IMR-90 (cell line): Measurements from ENCODE around the gene LARP4B. TPM values are rescaled to one million over a fixed set of nuclear protein-coding genes. Genes with fewer than 3 reads are reported as not detected.

Experiments used
- ATAC-seq: fragments of 200-7000 bp; cut with Tn5 transposase; 2 replicates; pipeline ENCODE4 v1.9.1; 2020; ENCODE audit warnings: low read depth, mild to moderate bottlenecking, moderate library complexity
- BruUV-seq: library from RNA; stranded (reverse); fragments of 400-500 nt; replicated peaks from 2 replicates; lab custom pipeline; 2021; lab: Mats Ljungman, UMichigan
- CTCF ChIA-PET: fragments of 300-600 bp; formaldehyde crosslinking; extraction: SDS; loops from one replicate; lab custom pipeline; 2021; ENCODE audit warnings: antibody characterized with exemption; lab: Yijun Ruan, JAX
- POLR2A ChIA-PET: fragments of 300-600 bp; sonication (Branson Sonifier 250); formaldehyde crosslinking; loops from one replicate; lab custom pipeline; 2022; ENCODE audit warnings: antibody characterized with exemption; ENCODE audit not compliant: unreplicated experiment; lab: Charles Lee
- DNase-seq: peaks from one replicate; pipeline ENCODE4 v3.0.0; 2013
- H2AFZ ChIP-seq: replicated peaks from 2 replicates; pipeline ENCODE3; 2013; ENCODE audit warnings: low read length, mild to moderate bottlenecking; ENCODE audit not compliant: poor library complexity
- H2AK5ac ChIP-seq: 2 replicates; pipeline ENCODE4 v1.6.1; 2013; ENCODE audit warnings: low read depth, low read length, inconsistent platforms
- H2AK9ac ChIP-seq: replicated peaks from 2 replicates; pipeline ENCODE3; 2013; ENCODE audit warnings: mild to moderate bottlenecking, low read depth, low read length, moderate library complexity; ENCODE audit not compliant: poor library complexity
- H2BK120ac ChIP-seq: 2 replicates; pipeline ENCODE4 v1.6.1; 2013; ENCODE audit warnings: low read depth, low read length, inconsistent platforms
- H2BK15ac ChIP-seq: 3 replicates; pipeline ENCODE4 v1.6.1; 2013; ENCODE audit warnings: low read depth, low read length, inconsistent platforms
- H2BK20ac ChIP-seq: 2 replicates; pipeline ENCODE4 v1.6.1; 2013; ENCODE audit warnings: low read depth, mild to moderate bottlenecking, inconsistent platforms, low read length, moderate library complexity
- H2BK5ac ChIP-seq: 2 replicates; pipeline ENCODE4 v1.6.1; 2013; ENCODE audit warnings: mild to moderate bottlenecking, low read depth, low read length, inconsistent platforms; ENCODE audit not compliant: poor library complexity, severe bottlenecking
- H3K14ac ChIP-seq: replicated peaks from 2 replicates; pipeline ENCODE4 v1.6.1; 2013; ENCODE audit warnings: low read depth, low read length, inconsistent platforms
- H3K18ac ChIP-seq: 2 replicates; pipeline ENCODE4 v1.6.1; 2013; ENCODE audit warnings: low read depth, low read length, control low read depth
- H3K23ac ChIP-seq: 2 replicates; pipeline ENCODE4 v1.6.1; 2013; ENCODE audit warnings: low read depth, low read length, inconsistent platforms
- H3K27ac ChIP-seq: 2 replicates; pipeline ENCODE4 v1.5.1; 2013; ENCODE audit warnings: mild to moderate bottlenecking, control low read depth, low read length; ENCODE audit not compliant: insufficient read depth
- H3K27me3 ChIP-seq: 2 replicates; pipeline ENCODE4 v1.6.1; 2013; ENCODE audit warnings: low read length; ENCODE audit not compliant: control insufficient read depth, insufficient read depth
- H3K36me3 ChIP-seq: 2 replicates; pipeline ENCODE4 v1.6.1; 2013; ENCODE audit warnings: low read length, mixed read lengths; ENCODE audit not compliant: control insufficient read depth, insufficient read depth
- H3K4ac ChIP-seq: 2 replicates; pipeline ENCODE4 v1.6.1; 2013; ENCODE audit warnings: low read depth, low read length, inconsistent platforms
- H3K4me1 ChIP-seq: 2 replicates; pipeline ENCODE4 v1.6.1; 2013; ENCODE audit warnings: low read length, mixed read lengths; ENCODE audit not compliant: control insufficient read depth, insufficient read depth
- H3K4me2 ChIP-seq: 2 replicates; pipeline ENCODE4 v1.6.1; 2013; ENCODE audit warnings: low read depth, mild to moderate bottlenecking, control low read depth, low read length, moderate library complexity
- H3K4me3 ChIP-seq: 2 replicates; pipeline ENCODE4 v1.5.1; 2013; ENCODE audit warnings: low read depth, mild to moderate bottlenecking, control low read depth, low read length, moderate library complexity; ENCODE audit not compliant: insufficient read depth
- H3K56ac ChIP-seq: 2 replicates; pipeline ENCODE4 v1.6.1; 2013; ENCODE audit warnings: low read length, inconsistent platforms; ENCODE audit not compliant: insufficient read depth; ENCODE audit errors: extremely low read depth
- H3K79me1 ChIP-seq, 2 experiments: 2 replicates each; pipeline ENCODE4 v1.6.1; 2013; ENCODE audit warnings: low read length in 2 of 2, inconsistent platforms in 1 of 2, low read depth in 1 of 2
- H3K9ac ChIP-seq: 2 replicates; pipeline ENCODE4 v1.6.1; 2013; ENCODE audit warnings: low read depth, low read length, control low read depth
- H3K9me1 ChIP-seq: 2 replicates; pipeline ENCODE4 v1.6.1; 2013; ENCODE audit warnings: low read length, inconsistent platforms; ENCODE audit not compliant: insufficient read depth
- H3K9me3 ChIP-seq: 2 replicates; pipeline ENCODE4 v1.6.1; 2013; ENCODE audit warnings: low read length; ENCODE audit not compliant: control insufficient read depth, insufficient read depth
- H4K20me1 ChIP-seq: 2 replicates; pipeline ENCODE4 v1.6.1; 2013; ENCODE audit warnings: low read length, inconsistent platforms; ENCODE audit not compliant: insufficient read depth
- H4K5ac ChIP-seq: 2 replicates; pipeline ENCODE4 v1.6.1; 2013; ENCODE audit warnings: mild to moderate bottlenecking, low read depth, low read length, control low read depth
- H4K8ac ChIP-seq, 2 experiments: 2 replicates each; pipeline ENCODE4 v1.6.1; 2013; ENCODE audit warnings: low read depth in 2 of 2, low read length in 2 of 2, control low read depth in 1 of 2, inconsistent platforms in 1 of 2
- H4K91ac ChIP-seq: 2 replicates; pipeline ENCODE4 v1.6.1; 2013; ENCODE audit warnings: low read depth, low read length, inconsistent platforms; ENCODE audit not compliant: insufficient read depth
- BHLHE40 ChIP-seq: fragments of 150-350 bp; IDR thresholded peaks from 2 replicates; pipeline ENCODE4 v1.6.1; 2016; ENCODE audit warnings: mild to moderate bottlenecking, low read depth, low read length
- CEBPB ChIP-seq: IDR thresholded peaks from 2 replicates; pipeline ENCODE4 v1.6.1; 2012; ENCODE audit warnings: low read depth, low read length, improper control_type of control experiment
- MAFK ChIP-seq: IDR thresholded peaks from 2 replicates; pipeline ENCODE4 v1.6.1; 2012; ENCODE audit warnings: low read depth, low read length, improper control_type of control experiment
- MXI1 ChIP-seq: IDR thresholded peaks from 2 replicates; pipeline ENCODE4 v1.6.1; 2012; ENCODE audit warnings: low read depth, mild to moderate bottlenecking, low read length, moderate library complexity, borderline replicate concordance
- POLR2A ChIP-seq: IDR thresholded peaks from 2 replicates; pipeline ENCODE4 v1.6.1; 2012; ENCODE audit warnings: mild to moderate bottlenecking, low read depth, low read length
- RAD21 ChIP-seq: IDR thresholded peaks from 2 replicates; pipeline ENCODE4 v1.6.1; 2012; ENCODE audit warnings: low read length, improper control_type of control experiment
- RCOR1 ChIP-seq: IDR thresholded peaks from 2 replicates; pipeline ENCODE4 v1.6.1; 2012; ENCODE audit warnings: mild to moderate bottlenecking, low read length, improper control_type of control experiment; ENCODE audit not compliant: insufficient replicate concordance
- RFX5 ChIP-seq: IDR thresholded peaks from 2 replicates; pipeline ENCODE4 v1.8.0; 2012; ENCODE audit warnings: low read depth, mild to moderate bottlenecking, low read length, moderate library complexity
- SMC3 ChIP-seq: fragments of 150-350 bp; IDR thresholded peaks from 2 replicates; pipeline ENCODE4 v1.6.1; 2016; ENCODE audit warnings: low read depth, mild to moderate bottlenecking, antibody characterized with exemption, low read length, moderate library complexity
- WGBS, 2 experiments: methylation state at CpG; one replicate each; pipeline versions ENCODE4 v1.1.5 to v1.1.7; 2013; ENCODE audit warnings: missing lambda C conversion rate in 2 of 2; ENCODE audit not compliant: insufficient read length in 1 of 2; ENCODE audit errors: extremely low coverage in 2 of 2; 5-methylcytosine and 5-hydroxymethylcytosine counted together
- dilution Hi-C: fragments of 300-500 bp; cut with HindIII; formaldehyde crosslinking; loops from one replicate; pipeline ENCODE4 v1.14.3; 2018; ENCODE audit warnings: low sequenced_read_pairs; ENCODE audit not compliant: unreplicated experiment
- in situ Hi-C: fragments of 300-500 bp; cut with MboI; formaldehyde crosslinking; loops from 3 replicates; pipeline ENCODE4 v1.14.3; 2019; ENCODE audit warnings: low sequenced_read_pairs, inconsistent platforms, mixed read lengths
- intact Hi-C: fragments of 100-400 bp; cut with micrococcal nuclease; formaldehyde crosslinking; loops from 2 replicates; pipeline ENCODE4 v1.10.0; 2022
- polyA plus RNA-seq, 3 experiments: library from polyadenylated mRNA; depleted of rRNA; stranded (reverse); fragments of >200 nt; gene quantifications; 2 replicates each; pipeline ENCODE4 v1.2.3, GENCODE V29; 2012; ENCODE audit warnings: low replicate concordance in 1 of 3
- total RNA-seq: library from RNA; depleted of rRNA; stranded (reverse); fragments of >200 nt; gene quantifications from 2 replicates; pipeline ENCODE4 v1.2.3, GENCODE V29; 2012
- TF ChIP-seq, protein P1 (sequence below): conservative IDR thresholded peaks from 2 replicates; pipeline ENCODE4 v1.5.1; 2012; ENCODE audit warnings: mild to moderate bottlenecking, low read depth, low read length, improper control_type of control experiment

LARP4B gene
- total and polyA plus RNA-seq, 2 of the 4 experiments (the other 2 are of a cell fraction): 24.3 to 25.5 TPM

GRCh38 chr10:807958-808353 lies 123.5 kb downstream of the LARP4B start:
- Histone ChIP-seq H3K9ac (no peak overlapping the region), H3K79me1 (peaks cover 4 to 21% of the 10 kb centered on the region in 2 experiments; a peak in 2 of 4 replicates), H3K4me1 (peaks cover 5% of the 10 kb centered on the region), H4K91ac (no peak overlapping the region), H2AK5ac (no peak overlapping the region), H2BK20ac (no peak overlapping the region), H4K5ac (no peak overlapping the region), H3K27me3 (no peaks in the 10 kb centered on the region), H3K27ac (no peak overlapping the region), H3K9me1 (peaks cover 3% of the 10 kb centered on the region; the same call in 1 of the 2 replicates), H2AFZ (no peak overlapping the region), H2AK9ac (no peak overlapping the region), H2BK120ac (no peak overlapping the region), H3K4ac (no peak overlapping the region), H3K14ac (no peak overlapping the region), H2BK5ac (no peak overlapping the region), H3K56ac (no peak overlapping the region), H4K8ac (no peak overlapping the region), H3K36me3 (peaks cover 40% of the 10 kb centered on the region), H3K9me3 (no peaks in the 10 kb centered on the region), H3K4me3 (no peak overlapping the region), H3K4me2 (no peak overlapping the region), H2BK15ac (no peak overlapping the region), H3K18ac (no peak overlapping the region), H3K23ac (no peak overlapping the region), H4K20me1 (no peaks in the 10 kb centered on the region)
- 93% methylated on average over 3 of the region's 9 CpGs; no CpG with 5 or more reads in 1 of the 2 experiments for WGBS, 2 experiments
- in situ Hi-C loops: loop anchor here (10.0 kb wide), 1 partner anchor 223 kb away; no protein-coding TSS in a partner anchor
- DNase-seq (no peak), ATAC-seq (no peak)
- CTCF ChIA-PET: no interaction called here
- POLR2A ChIA-PET: no interaction called here
- no TSS peak for BruUV-seq
- TF ChIP-seq BHLHE40: no peak
- TF ChIP-seq RAD21: no peak
- no peak for TF ChIP-seq CEBPB
- TF ChIP-seq MXI1: no peak
- TF ChIP-seq RCOR1: no peak
- TF ChIP-seq, protein P1, sequence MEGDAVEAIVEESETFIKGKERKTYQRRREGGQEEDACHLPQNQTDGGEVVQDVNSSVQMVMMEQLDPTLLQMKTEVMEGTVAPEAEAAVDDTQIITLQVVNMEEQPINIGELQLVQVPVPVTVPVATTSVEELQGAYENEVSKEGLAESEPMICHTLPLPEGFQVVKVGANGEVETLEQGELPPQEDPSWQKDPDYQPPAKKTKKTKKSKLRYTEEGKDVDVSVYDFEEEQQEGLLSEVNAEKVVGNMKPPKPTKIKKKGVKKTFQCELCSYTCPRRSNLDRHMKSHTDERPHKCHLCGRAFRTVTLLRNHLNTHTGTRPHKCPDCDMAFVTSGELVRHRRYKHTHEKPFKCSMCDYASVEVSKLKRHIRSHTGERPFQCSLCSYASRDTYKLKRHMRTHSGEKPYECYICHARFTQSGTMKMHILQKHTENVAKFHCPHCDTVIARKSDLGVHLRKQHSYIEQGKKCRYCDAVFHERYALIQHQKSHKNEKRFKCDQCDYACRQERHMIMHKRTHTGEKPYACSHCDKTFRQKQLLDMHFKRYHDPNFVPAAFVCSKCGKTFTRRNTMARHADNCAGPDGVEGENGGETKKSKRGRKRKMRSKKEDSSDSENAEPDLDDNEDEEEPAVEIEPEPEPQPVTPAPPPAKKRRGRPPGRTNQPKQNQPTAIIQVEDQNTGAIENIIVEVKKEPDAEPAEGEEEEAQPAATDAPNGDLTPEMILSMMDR: no peak
- no peak for TF ChIP-seq RFX5
- TF ChIP-seq SMC3: no peak
- TF ChIP-seq POLR2A: no peak
- TF ChIP-seq MAFK: no peak
- dilution Hi-C loops: no loop called here
- intact Hi-C loops: no loop called here
